Measurements from ENCODE around the gene TTC17.
"Not testable (repeated sequence)": the region's sequence is repeated elsewhere in the genome, so short reads cannot be mapped to it uniquely, and the experiment has no call there.

Gene TTC17

GRCh38 chr11:43358801-43359421 lies at the start of gene TTC17:
Gene TTC17, plus strand, starts transcription at chr11:43358920. Its CDS starts 35 bp downstream, at chr11:43358955.
- peak; percentile 86 to 89 for DNase-seq

GRCh38 chr11:43311791-43312607 lies 46.7 kb upstream of the TTC17 start, which contains the start of gene API5:
Gene API5, plus strand, starts transcription at chr11:43311996. Its CDS starts 132 bp downstream, at chr11:43312128.
- DNase-seq: peak; percentile 84 to 86

GRCh38 chr11:43315966-43316365 lies 42.8 kb upstream of the TTC17 start:
- DNase-seq: no peak

DNA sequence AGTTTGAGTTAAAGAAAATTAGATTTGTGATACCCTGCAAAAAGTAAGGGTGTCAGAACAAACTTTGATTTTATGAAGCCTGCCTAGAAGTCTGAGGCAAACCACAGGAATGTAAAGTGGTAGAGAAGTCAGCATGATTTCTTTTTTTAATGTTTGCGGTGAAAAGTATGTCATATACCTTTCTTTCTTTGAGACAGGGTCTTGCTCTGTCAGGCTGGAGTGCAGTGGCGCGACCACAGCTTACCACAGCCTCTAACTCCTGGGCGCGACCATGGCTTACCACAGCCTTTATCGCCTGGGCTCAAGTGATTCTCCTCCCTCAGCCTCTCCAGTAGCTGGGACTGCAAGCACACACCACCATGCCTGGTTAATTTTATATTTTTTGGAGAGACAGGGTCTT lies 42.3 kb upstream of the TTC17 start:
- DNase-seq: no peak

DNA sequence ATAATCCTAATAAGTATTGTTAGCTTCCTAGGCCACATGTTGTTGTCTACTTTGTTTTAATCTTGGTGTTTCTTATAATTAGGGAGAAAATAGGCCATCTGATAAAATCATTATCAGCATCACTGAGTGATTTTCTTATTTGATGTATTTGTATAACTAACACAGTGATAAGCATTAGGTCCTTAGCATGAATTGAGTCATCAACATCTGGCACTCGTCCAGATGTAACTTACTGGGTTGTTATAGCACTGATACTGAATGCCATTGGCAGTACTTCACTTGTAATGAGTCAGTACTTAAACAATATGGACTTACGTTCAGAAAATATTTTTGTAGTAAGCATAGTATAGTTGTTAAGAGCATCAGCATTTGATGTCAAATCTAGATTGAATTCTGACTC lies 30.7 kb upstream of the TTC17 start:
- no peak for DNase-seq

- DNase-seq: no peak
These were observed 30.2 kb upstream of the TTC17 start for GRCh38 chr11:43328482-43328881.

DNA sequence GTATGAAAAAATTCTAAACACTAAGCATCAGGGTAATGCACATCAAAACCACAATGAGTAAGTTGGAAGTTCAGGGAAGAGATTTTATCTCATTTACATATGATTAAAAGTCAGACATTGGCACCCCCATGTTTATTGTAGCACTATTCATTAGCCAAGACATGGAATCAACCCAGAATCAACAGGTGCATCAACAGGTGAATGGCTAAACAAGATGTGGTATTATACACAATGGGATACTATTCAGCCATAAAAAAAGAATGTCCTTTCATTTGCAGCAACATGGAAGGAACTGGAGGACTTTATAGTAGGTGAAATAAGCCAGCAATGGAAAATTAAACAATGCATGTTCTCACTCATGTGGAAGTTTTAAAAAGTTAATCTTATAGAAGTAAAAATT lies 17.6 kb upstream of the TTC17 start:
- DNase-seq: no peak

DNA sequence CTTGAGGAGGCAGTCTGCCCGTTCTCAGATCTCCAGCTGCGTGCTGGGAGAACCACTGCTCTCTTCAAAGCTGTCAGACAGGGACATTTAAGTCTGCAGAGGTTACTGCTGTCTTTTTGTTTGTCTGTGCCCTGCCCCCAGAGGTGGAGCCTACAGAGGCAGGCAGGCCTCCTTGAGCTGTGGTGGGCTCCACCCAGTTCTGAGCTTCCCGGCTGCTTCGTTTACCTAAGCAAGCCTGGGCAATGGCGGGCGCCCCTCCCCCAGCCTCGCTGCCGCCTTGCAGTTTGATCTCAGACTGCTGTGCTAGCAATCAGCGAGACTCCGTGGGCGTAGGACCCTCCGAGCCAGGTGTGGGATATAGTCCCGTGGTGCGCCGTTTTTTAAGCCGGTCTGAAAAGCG lies 7.3 kb upstream of the TTC17 start:
- not testable (repeated sequence) for DNase-seq

GRCh38 chr11:43354311-43354710 lies 4.4 kb upstream of the TTC17 start:
- DNase-seq: no peak

GRCh38 chr11:43356336-43356735 lies 2.4 kb upstream of the TTC17 start:
- DNase-seq: no peak

- DNase-seq: no peak
These were observed 380 bp upstream of the TTC17 start for GRCh38 chr11:43358279-43358800.

DNA sequence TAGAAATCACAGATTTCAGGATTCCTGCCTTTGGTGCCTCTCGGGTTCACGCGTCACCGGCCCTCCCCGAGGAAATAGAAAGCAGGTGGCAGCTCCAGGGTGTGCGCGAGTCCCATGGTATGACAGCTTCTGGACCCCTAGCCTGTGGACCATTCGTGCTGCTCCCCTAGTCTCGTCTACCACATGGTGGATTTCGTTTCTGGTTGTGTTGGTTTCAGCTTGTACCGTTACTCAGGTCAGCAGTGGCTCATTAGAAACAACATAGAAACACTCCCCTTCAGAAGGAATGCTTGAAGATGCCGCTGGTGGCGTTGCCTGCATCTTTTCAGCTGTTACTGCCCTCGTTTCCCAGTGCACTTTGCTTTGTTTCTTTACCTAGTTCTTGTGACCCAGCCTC lies 700 bp downstream of the TTC17 start:
- DNase-seq: peak in 1 of 2 donors; percentile 16

DNA sequence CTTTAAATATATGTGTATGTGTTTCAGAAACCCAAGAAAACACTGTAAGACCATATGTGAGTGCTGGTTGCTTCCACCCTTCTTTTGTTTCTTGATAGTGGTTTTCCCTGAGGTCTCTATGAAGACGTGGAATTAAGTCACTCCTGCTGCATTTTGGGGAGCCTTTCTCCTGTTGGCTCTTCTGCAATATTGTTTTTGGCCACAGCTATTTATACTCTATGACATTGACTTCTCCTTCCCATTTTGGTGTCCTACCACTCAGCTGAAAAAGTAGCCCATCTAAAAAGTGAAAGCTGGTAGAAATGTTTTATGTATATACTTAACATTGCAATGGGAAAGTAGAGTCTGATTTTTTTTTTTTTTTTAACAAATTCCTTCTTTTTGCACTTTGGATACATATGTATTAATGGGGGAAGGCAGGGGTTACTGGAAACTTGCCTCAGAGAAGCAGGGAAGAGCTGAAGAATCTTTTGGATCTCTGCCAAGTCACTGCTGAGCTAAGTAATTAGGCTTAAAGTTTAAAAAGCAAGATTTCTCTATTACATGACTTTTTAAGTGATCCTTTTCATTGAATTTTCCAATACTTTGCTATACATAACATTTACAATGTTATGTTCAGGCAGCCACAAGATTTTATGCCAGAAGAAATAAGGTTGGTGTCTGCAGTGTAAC lies 1.8 kb downstream of the TTC17 start:
- no peak for DNase-seq

- no peak for DNase-seq
These were observed 8.0 kb downstream of the TTC17 start for GRCh38 chr11:43366677-43367076.

DNA sequence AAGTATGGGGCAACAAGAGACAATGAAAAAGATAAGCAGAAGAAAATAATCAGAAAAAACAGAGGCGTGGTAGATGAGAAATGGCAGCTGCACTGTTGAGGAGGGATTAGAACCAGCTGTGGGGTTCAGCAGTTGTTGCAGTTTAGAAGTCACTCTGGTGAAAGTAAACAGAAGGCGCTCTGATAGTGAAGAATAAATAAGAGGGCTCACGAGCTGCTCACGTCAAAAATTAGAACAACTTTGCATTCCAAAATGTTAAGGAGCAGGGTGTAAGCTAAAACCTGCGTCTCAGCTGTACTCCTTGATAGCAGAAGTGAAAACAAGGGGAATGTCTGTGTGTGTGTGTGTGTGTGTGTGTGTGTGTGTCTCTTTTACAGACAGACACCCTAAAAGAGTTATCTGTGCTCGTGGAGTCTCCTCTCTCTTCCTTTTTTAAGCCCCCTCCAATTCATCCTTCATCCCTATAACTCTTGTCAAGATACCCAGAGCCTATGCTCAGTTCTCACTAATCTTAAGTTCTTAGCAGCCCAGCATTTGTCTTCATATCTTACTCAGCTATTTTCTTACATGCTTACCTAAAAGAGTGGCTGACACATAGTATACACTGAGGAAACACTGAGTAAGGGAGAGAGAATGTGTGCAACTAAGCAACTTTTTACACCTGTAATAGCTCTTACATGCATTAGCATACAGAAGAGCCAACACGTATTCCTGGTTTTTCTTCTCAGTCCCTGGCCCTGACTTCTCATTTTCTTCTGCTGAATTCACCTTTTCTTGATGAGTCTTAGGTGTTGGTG lies 8.9 kb downstream of the TTC17 start:
- no peak for DNase-seq

DNA sequence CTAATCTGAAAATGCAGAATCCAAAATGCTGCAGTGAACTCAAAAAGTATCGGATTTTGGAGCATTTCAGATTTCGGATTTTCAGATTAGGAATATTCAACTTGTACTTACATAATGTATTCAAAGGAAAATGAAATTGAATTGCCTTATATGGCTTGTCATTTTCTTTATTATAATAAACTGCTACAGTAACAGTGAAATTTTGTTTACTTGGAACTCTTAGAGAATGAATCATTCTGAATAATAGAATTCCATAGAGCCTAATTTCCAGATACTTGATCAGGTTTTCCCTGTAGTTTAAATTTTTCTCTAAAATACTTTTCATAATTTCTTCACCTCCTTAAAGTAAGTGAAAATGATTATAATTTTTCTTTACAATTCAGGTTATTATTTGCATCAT lies 17.3 kb downstream of the TTC17 start:
- DNase-seq: no peak

DNA sequence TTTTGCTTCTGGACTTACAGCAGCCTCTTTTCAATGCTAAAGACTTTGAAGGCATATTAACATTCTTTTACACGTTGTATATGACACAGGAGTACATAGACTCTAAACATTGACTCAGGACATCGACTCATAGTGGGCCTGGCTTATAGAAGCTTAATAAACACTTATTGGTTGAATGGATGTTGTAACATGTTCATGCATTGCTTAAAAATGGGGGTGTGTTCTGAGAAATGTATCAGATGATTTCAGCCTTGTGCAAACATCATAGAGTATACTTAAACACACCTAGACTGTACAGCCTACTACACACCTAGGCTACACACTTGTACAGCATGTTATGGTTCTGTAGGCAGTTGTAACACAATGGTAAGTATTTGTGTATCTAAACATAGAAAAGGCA lies 17.9 kb downstream of the TTC17 start:
- DNase-seq: no peak

GRCh38 chr11:43377389-43377788 lies 18.7 kb downstream of the TTC17 start:
- no peak for DNase-seq

GRCh38 chr11:43378897-43379296 lies 20.2 kb downstream of the TTC17 start:
- DNase-seq: no peak

DNA sequence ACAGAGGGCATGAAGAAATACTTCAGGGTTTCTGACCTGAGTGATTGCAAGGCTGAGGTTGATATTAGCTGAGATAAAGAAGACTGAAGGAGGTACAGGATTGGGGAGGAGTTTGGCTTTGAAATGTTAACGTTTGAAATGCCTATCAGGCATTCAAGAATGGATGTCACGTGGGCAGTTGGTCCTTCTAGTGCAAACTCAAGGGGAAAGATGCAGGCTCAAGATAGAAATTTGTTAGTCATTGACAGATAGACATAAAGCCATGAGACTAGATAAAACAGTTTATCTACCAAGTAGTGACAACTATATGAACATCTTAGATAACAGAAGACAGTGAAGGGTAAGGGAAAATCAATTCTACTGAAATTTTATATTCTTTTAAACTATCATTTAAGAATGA lies 23.1 kb downstream of the TTC17 start:
- DNase-seq: no peak

DNA sequence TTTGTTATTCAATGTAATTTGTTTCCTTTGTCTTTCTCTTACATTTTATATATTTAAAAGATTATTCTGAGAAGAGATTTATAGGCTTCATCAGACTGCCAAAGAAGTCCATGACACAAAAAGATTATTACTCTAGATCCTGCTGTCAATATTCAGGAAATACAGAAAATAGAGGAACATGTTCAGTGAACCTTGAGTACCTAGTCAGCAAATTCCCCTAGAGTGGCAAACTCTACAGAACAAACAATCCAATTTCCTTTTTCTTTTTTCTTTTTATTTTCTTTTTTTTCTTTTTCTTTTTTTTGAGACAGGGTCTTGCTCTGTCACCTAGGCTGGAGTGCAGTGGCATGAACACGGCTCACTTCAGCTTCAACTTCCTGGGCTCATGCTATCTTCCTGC lies 23.9 kb downstream of the TTC17 start:
- DNase-seq: no peak

DNA sequence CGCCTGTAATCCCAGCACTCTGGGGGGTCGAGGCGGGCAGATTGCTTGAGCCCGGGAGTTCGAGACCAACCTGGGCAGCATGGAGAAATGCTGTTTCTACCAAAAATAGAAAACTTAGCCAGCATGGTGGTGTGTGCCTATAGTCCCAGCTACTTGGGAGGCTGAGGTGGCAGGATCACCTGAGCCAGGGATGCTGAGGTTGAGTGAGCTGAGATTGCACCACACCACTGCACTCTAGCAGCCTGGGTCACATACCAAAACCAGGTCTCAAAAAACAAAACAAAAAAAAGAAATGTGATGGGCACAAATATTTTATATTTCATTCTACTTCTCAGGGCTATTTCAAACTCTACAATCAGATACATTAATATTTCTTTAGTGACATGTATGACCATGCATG lies 25.7 kb downstream of the TTC17 start:
- DNase-seq: no peak

- no peak for DNase-seq
These were observed 34.0 kb downstream of the TTC17 start for GRCh38 chr11:43392713-43393112.

All from stimulated activated CD4-positive, alpha-beta T cell treated with anti-CD3 and anti-CD28 coated beads, Interleukin-2, amount 100 ng/mL, for 48 hours (primary cell).